ENCODE data around the gene PSMD10. TPM values are rescaled to one million over a fixed set of nuclear protein-coding genes. Genes with fewer than 3 reads are reported as not detected.

The PSMD10 gene
- total RNA-seq, 1 experiment from 2014 or later: 54.8 TPM

GRCh38 chrX:108068121-108068520 lies 23.2 kb downstream of the PSMD10 start:
- Mint-ChIP-seq H3K27me3 (ENCODE audit: unreplicated experiment) (no peaks in the 10 kb centered on the region), H3K4me1 (ENCODE audit: low read depth, unreplicated experiment) (peaks cover 15% of the 10 kb centered on the region), H3K27ac (ENCODE audit: unreplicated experiment) (no peak overlapping the region), H3K36me3 (ENCODE audit: insufficient read depth, unreplicated experiment) (no peaks in the 10 kb centered on the region), H3K4me3 (ENCODE audit: low read depth, unreplicated experiment) (no peak overlapping the region), H3K9me3 (ENCODE audit: low read depth, unreplicated experiment) (no peaks in the 10 kb centered on the region)
- TF ChIP-seq CTCF (IDR thresholded peaks at IDR 0.05; ENCODE audit: unreplicated experiment): no peak
- CTCF ChIA-PET: no interaction called here
- intact Hi-C loops (cut with micrococcal nuclease; ENCODE audit: unreplicated experiment): no loop called here
- DNase-seq: no peak
- no TSS peak for BruUV-seq (replicated peaks)

- Mint-ChIP-seq H3K36me3 (ENCODE audit: insufficient read depth, unreplicated experiment) (no peaks in the 10 kb centered on the region), H3K4me1 (ENCODE audit: low read depth, unreplicated experiment) (no peaks in the 10 kb centered on the region), H3K27me3 (ENCODE audit: unreplicated experiment) (no peaks in the 10 kb centered on the region), H3K9me3 (ENCODE audit: low read depth, unreplicated experiment) (no peaks in the 10 kb centered on the region), H3K4me3 (ENCODE audit: low read depth, unreplicated experiment) (no peak overlapping the region), H3K27ac (ENCODE audit: unreplicated experiment) (no peak overlapping the region)
- intact Hi-C loops (cut with micrococcal nuclease; ENCODE audit: unreplicated experiment): no loop called here
- no peak for DNase-seq
- no TSS peak for BruUV-seq (replicated peaks)
- no peak for TF ChIP-seq CTCF (IDR thresholded peaks at IDR 0.05; ENCODE audit: unreplicated experiment)
- CTCF ChIA-PET: no interaction called here
Measured at GRCh38 chrX:108064613-108065012, 26.7 kb downstream of the PSMD10 start.

GRCh38 chrX:108064001-108064400 lies 27.3 kb downstream of the PSMD10 start:
- CTCF ChIA-PET: no interaction called here
- H3K27me3 Mint-ChIP-seq (ENCODE audit: unreplicated experiment): no peaks in the 10 kb centered on the region
- intact Hi-C loops (cut with micrococcal nuclease; ENCODE audit: unreplicated experiment): no loop called here
- TF ChIP-seq CTCF (IDR thresholded peaks at IDR 0.05; ENCODE audit: unreplicated experiment): no peak
- no peak overlapping the region for H3K27ac Mint-ChIP-seq (ENCODE audit: unreplicated experiment)
- H3K9me3 Mint-ChIP-seq (ENCODE audit: low read depth, unreplicated experiment): no peaks in the 10 kb centered on the region
- no peak for DNase-seq
- BruUV-seq (replicated peaks): no TSS peak
- H3K4me3 Mint-ChIP-seq (ENCODE audit: low read depth, unreplicated experiment): no peak overlapping the region
- no peaks in the 10 kb centered on the region for H3K36me3 Mint-ChIP-seq (ENCODE audit: insufficient read depth, unreplicated experiment)
- no peaks in the 10 kb centered on the region for H3K4me1 Mint-ChIP-seq (ENCODE audit: low read depth, unreplicated experiment)

GRCh38 chrX:108059801-108060200 lies 31.5 kb downstream of the PSMD10 start:
- H3K36me3 Mint-ChIP-seq (ENCODE audit: insufficient read depth, unreplicated experiment): no peaks in the 10 kb centered on the region
- intact Hi-C loops (cut with micrococcal nuclease; ENCODE audit: unreplicated experiment): no loop called here
- DNase-seq: no peak
- no peaks in the 10 kb centered on the region for H3K4me1 Mint-ChIP-seq (ENCODE audit: low read depth, unreplicated experiment)
- no peaks in the 10 kb centered on the region for H3K9me3 Mint-ChIP-seq (ENCODE audit: low read depth, unreplicated experiment)
- TF ChIP-seq CTCF (IDR thresholded peaks at IDR 0.05; ENCODE audit: unreplicated experiment): no peak
- no peaks in the 10 kb centered on the region for H3K27me3 Mint-ChIP-seq (ENCODE audit: unreplicated experiment)
- no peak overlapping the region for H3K4me3 Mint-ChIP-seq (ENCODE audit: low read depth, unreplicated experiment)
- BruUV-seq (replicated peaks): no TSS peak
- CTCF ChIA-PET: no interaction called here
- H3K27ac Mint-ChIP-seq (ENCODE audit: unreplicated experiment): no peak overlapping the region

- no peak for TF ChIP-seq CTCF (IDR thresholded peaks at IDR 0.05; ENCODE audit: unreplicated experiment)
- Mint-ChIP-seq H3K36me3 (ENCODE audit: insufficient read depth, unreplicated experiment) (no peaks in the 10 kb centered on the region), H3K27me3 (ENCODE audit: unreplicated experiment) (no peaks in the 10 kb centered on the region), H3K9me3 (ENCODE audit: low read depth, unreplicated experiment) (no peaks in the 10 kb centered on the region), H3K4me1 (ENCODE audit: low read depth, unreplicated experiment) (peaks cover 8% of the 10 kb centered on the region), H3K27ac (ENCODE audit: unreplicated experiment) (no peak overlapping the region), H3K4me3 (ENCODE audit: low read depth, unreplicated experiment) (no peak overlapping the region)
- no peak for DNase-seq
- CTCF ChIA-PET: no interaction called here
- BruUV-seq (replicated peaks): no TSS peak
- intact Hi-C loops (cut with micrococcal nuclease; ENCODE audit: unreplicated experiment): no loop called here
Measured at GRCh38 chrX:108055546-108055945, 35.8 kb downstream of the PSMD10 start.

Measured in Calu3 (cell line).